Endodermal cell (in vitro differentiated cells): Measurements from ENCODE around the gene TBCD. TPM values are rescaled to one million over a fixed set of nuclear protein-coding genes. Genes with fewer than 3 reads are reported as not detected.

Experiments
- DNase-seq: peaks from one replicate; pipeline ENCODE4 v3.0.0-alpha.2; 2017
- H3K27ac ChIP-seq: 2 replicates; pipeline ENCODE4 v1.5.1; 2013; ENCODE audit warnings: mild to moderate bottlenecking, low read depth, low read length, moderate library complexity
- H3K27me3 ChIP-seq: 2 replicates; pipeline ENCODE4 v1.6.1; 2013; ENCODE audit warnings: mild to moderate bottlenecking, low read length, moderate library complexity; ENCODE audit not compliant: insufficient read depth, control insufficient read depth, poor library complexity, severe bottlenecking
- H3K36me3 ChIP-seq: 2 replicates; pipeline ENCODE4 v1.7.0; 2013; ENCODE audit warnings: mild to moderate bottlenecking, low read length, moderate library complexity; ENCODE audit not compliant: control insufficient read depth, insufficient read depth
- H3K4me1 ChIP-seq: one replicate; pipeline ENCODE4 v1.7.0; 2013; ENCODE audit warnings: low read length; ENCODE audit not compliant: control insufficient read depth, insufficient read depth
- H3K4me3 ChIP-seq: 2 replicates; pipeline ENCODE4 v1.5.1; 2013; ENCODE audit warnings: mild to moderate bottlenecking, low read length, moderate library complexity
- H3K9ac ChIP-seq: 2 replicates; pipeline ENCODE4 v1.6.1; 2013; ENCODE audit warnings: mild to moderate bottlenecking, low read length, moderate library complexity; ENCODE audit not compliant: poor library complexity, severe bottlenecking; ENCODE audit errors: extremely low read depth
- H3K9me3 ChIP-seq: 2 replicates; pipeline ENCODE4 v1.6.1; 2013; ENCODE audit warnings: mild to moderate bottlenecking, low read length, moderate library complexity; ENCODE audit not compliant: control insufficient read depth
- H3K27ac Mint-ChIP-seq: 2 replicates; pipeline ENCODE4 v1.8.0; 2020; ENCODE audit warnings: mixed read lengths
- H3K27me3 Mint-ChIP-seq: 2 replicates; pipeline ENCODE4 v1.8.0; 2021; ENCODE audit warnings: mild to moderate bottlenecking, mixed read lengths; ENCODE audit not compliant: insufficient read depth
- H3K36me3 Mint-ChIP-seq: 2 replicates; pipeline ENCODE4 v1.8.0; 2020; ENCODE audit warnings: low read depth, mixed read lengths
- H3K4me1 Mint-ChIP-seq: 2 replicates; pipeline ENCODE4 v1.8.0; 2020; ENCODE audit warnings: mixed read lengths
- H3K4me3 Mint-ChIP-seq: 2 replicates; pipeline ENCODE4 v1.8.0; 2020; ENCODE audit warnings: mild to moderate bottlenecking, moderate library complexity, mixed read lengths
- H3K9me3 Mint-ChIP-seq: 2 replicates; pipeline ENCODE4 v1.8.0; 2020; ENCODE audit warnings: mild to moderate bottlenecking, mixed read lengths
- CTCF ChIP-seq: fragments of 200-600 bp; sonication (generic); conservative IDR thresholded peaks from 2 replicates; pipeline ENCODE4 v1.5.0; 2021; ENCODE audit warnings: antibody characterized with exemption, mild to moderate bottlenecking
- WGBS, 2 experiments: methylation state at CpG; one replicate each; pipeline versions ENCODE4 v1.1.5 to v1.1.7; 2013; ENCODE audit warnings: missing lambda C conversion rate in 2 of 2, mixed read lengths in 1 of 2; ENCODE audit not compliant: insufficient coverage in 1 of 2, insufficient read length in 1 of 2; 5-methylcytosine and 5-hydroxymethylcytosine counted together
- total RNA-seq, 2 donors: library from RNA; stranded (reverse); fragmentation: NEBNext Ultra II Directional in 1 of 2; extraction: Animal tissue kit (Norgen Biotek cat#: 25700) in 1 of 2; gene quantifications; 2 replicates in 1 of 2; 3 replicates in 1 of 2; pipeline ENCODE4 v1.2.1, GENCODE V29; 2021

TBCD gene
- total RNA-seq, 2 donors from 2014 or later, result 107 TPM

DNA sequence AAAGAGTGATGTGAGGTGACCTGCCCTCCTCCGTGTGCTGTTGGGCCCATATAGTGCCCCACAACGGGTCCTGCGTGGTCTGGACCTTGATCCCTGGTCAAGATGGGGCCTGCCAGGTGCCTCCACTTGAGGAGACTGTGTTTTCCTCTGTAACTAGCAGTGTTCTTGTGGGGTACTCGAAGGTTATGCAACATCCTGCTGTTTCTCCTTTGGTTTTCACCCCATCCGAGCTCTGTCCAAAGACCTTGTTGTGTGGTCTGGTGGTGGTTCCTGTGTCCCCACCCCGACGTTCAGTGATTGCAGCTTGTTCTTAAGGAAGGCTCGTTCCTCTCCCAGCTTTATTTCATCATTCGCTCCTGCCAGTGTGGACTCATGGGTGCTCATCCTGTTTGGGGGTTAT, 126.7 kb downstream of the TBCD start:
- no peaks in the 10 kb centered on the region for H3K9me3 ChIP-seq
- Mint-ChIP-seq H3K27ac (peak overlapping the region; percentile 40), H3K9me3 (no peaks in the 10 kb centered on the region), H3K36me3 (peaks cover 16% of the 10 kb centered on the region), H3K4me3 (no peak overlapping the region), H3K27me3 (no peaks in the 10 kb centered on the region), H3K4me1 (peaks cover 15% of the 10 kb centered on the region)
- peaks cover 3% of the 10 kb centered on the region for H3K4me1 ChIP-seq
- H3K36me3 ChIP-seq, result peaks cover 4% of the 10 kb centered on the region
- no peak for DNase-seq
- 77 to 100% methylated on average over 5 to 8 of the region's 9 CpGs for WGBS, 2 experiments
- H3K4me3 ChIP-seq, result no peak overlapping the region
- H3K9ac ChIP-seq, result no peak overlapping the region
- no peaks in the 10 kb centered on the region for H3K27me3 ChIP-seq
- no peak for TF ChIP-seq CTCF
- no peak overlapping the region for H3K27ac ChIP-seq

DNA sequence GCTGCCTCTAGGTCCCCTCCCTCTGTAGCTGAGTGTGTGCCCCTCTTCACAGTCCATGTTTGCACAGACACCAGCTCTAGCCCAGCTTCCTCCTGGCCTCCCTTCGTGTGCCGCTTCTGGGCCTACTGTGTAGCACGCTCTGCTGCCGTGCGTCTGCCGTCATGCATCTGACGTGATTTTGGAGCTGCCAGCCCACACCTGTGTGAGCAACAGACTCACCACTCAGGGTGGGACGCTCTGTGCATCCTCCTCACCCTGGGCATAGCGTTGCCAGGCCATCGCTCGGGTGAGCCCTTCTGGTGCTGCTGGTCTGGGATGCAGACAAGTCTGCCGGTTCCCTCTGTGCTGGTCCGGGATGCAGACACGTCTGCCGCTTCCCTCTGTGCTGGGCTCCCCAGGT, 127.4 kb downstream of the TBCD start:
- H3K9me3 Mint-ChIP-seq, result no peaks in the 10 kb centered on the region

DNA sequence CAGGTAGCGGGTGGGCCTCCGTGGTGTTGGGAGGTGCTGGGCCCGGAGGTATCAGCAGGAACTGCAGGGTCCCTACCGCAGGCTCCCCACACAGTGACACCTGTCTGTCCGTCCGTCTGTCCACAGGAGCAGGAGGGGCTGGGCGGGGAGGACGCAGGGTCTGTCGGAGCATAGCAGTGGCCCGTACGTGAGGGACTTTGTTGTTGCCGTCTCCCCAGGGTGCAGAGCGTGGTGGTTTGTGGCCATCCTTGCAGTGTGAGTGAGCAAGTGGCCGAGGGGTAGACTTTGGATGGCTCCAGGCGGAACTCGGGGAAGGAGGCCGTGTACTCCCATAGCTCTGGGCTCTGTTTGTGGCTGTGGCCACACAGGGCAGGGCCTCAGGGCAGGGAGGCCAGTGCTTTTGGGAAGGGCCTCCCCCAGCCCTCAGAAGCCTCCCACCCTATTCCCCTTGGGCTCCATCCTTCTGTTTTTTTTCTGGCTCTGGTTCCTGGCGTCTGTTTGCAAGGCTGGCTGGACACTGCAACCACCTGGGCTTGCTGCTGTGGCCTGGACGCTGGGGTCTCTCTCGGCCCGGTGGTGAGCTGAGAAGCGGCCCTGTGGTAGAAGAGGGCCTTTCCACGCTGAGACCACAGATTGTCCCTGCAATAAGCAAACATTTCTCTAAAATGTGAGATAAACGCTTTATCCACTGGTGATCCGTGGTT, 128.9 kb downstream of the TBCD start:
- H3K4me1 Mint-ChIP-seq, result peaks cover 4% of the 10 kb centered on the region
- 93 to 94% methylated on average over 17 to 25 of the region's 25 CpGs for WGBS, 2 experiments
- no peak overlapping the region for H3K9ac ChIP-seq
- TF ChIP-seq CTCF, result no peak
- peaks cover 3% of the 10 kb centered on the region for H3K4me1 ChIP-seq
- H3K9me3 Mint-ChIP-seq, result no peaks in the 10 kb centered on the region
- H3K36me3 ChIP-seq, result peaks cover 4% of the 10 kb centered on the region
- no peaks in the 10 kb centered on the region for H3K27me3 ChIP-seq
- H3K27me3 Mint-ChIP-seq, result no peaks in the 10 kb centered on the region
- peaks cover 20% of the 10 kb centered on the region for H3K36me3 Mint-ChIP-seq
- no peak overlapping the region for H3K4me3 Mint-ChIP-seq
- H3K9me3 ChIP-seq, result no peaks in the 10 kb centered on the region
- H3K27ac Mint-ChIP-seq, result peak overlapping the region; percentile 80
- H3K4me3 ChIP-seq, result no peak overlapping the region
- H3K27ac ChIP-seq, result no peak overlapping the region
- DNase-seq, result no peak

More for the DNA sequence above, 127.4 kb downstream of the TBCD start:
- Mint-ChIP-seq H3K4me1 (peaks cover 15% of the 10 kb centered on the region), H3K36me3 (peaks cover 19% of the 10 kb centered on the region), H3K27ac (peak overlapping the region; percentile 40), H3K4me3 (no peak overlapping the region), H3K27me3 (no peaks in the 10 kb centered on the region)
- no peak overlapping the region for H3K27ac ChIP-seq
- H3K4me3 ChIP-seq, result no peak overlapping the region
- WGBS, 2 experiments, result 90 to 95% methylated on average over 14 to 15 of the region's 15 CpGs
- H3K9me3 ChIP-seq, result no peaks in the 10 kb centered on the region
- TF ChIP-seq CTCF, result no peak
- H3K9ac ChIP-seq, result no peak overlapping the region
- H3K36me3 ChIP-seq, result peaks cover 4% of the 10 kb centered on the region
- peaks cover 3% of the 10 kb centered on the region for H3K4me1 ChIP-seq
- H3K27me3 ChIP-seq, result no peaks in the 10 kb centered on the region
- no peak for DNase-seq
